ENCODE measurements around the gene SRPK2. TPM values are rescaled to one million over a fixed set of nuclear protein-coding genes. Genes with fewer than 3 reads are reported as not detected.

SRPK2 gene
- total RNA-seq, 1 experiment from 2014 or later = 50.5 TPM

- no peak for TF ChIP-seq PRDM15 (CRISPR knock-in tag; IDR thresholded peaks at IDR 0.05)
- no peak for TF ChIP-seq ATF3 (CRISPR knock-in tag; conservative IDR thresholded peaks at IDR 0.05)
- TF ChIP-seq STAT6 (CRISPR knock-in tag; conservative IDR thresholded peaks at IDR 0.05; ENCODE audit: low read depth) = no peak
These were observed 181.7 kb downstream of the SRPK2 start (continued) for GRCh38 chr7:105206985-105207384.

- no peak overlapping the region for H3K4me3 Mint-ChIP-seq
- 0 out of 2 replicates have a peak, but pooled peaks cover 2% of the 10 kb centered on the region for H3K36me3 Mint-ChIP-seq
- no peaks in the 10 kb centered on the region for H3K27me3 Mint-ChIP-seq (ENCODE audit: low read depth)
- ChIA-PET POLR2A (no interaction called here), CTCF (no interaction called here)
- no peak overlapping the region for H3K27ac Mint-ChIP-seq
- TF ChIP-seq GABPB1 (CRISPR knock-in tag; IDR thresholded peaks at IDR 0.05) = no peak
- no peak for TF ChIP-seq JAZF1 (CRISPR knock-in tag; IDR thresholded peaks at IDR 0.05)
- TF ChIP-seq E2F5 (CRISPR knock-in tag; IDR thresholded peaks at IDR 0.05) = no peak
- no peak for TF ChIP-seq JUN (CRISPR knock-in tag; IDR thresholded peaks at IDR 0.05)
- TF ChIP-seq ZNF281 (CRISPR knock-in tag; IDR thresholded peaks at IDR 0.05) = no peak
- TF ChIP-seq ZNF138 (CRISPR knock-in tag; conservative IDR thresholded peaks at IDR 0.05) = no peak
- no peak for TF ChIP-seq FOXK1 (CRISPR knock-in tag; IDR thresholded peaks at IDR 0.05)
- no peaks in the 10 kb centered on the region for H3K9me3 Mint-ChIP-seq
- peaks cover 30% of the 10 kb centered on the region for H3K4me1 Mint-ChIP-seq
- ATAC-seq (no peak), DNase-seq (ENCODE audit: low spot score) (no peak)
These were observed 183.0 kb downstream of the SRPK2 start for GRCh38 chr7:105205592-105206237.

GRCh38 chr7:105204953-105205352, 183.8 kb downstream of the SRPK2 start:
- peak overlapping the region; percentile 27; the same call in 1 of the 2 replicates for H3K27ac Mint-ChIP-seq
- CTCF ChIA-PET = interaction anchor here (0.9 kb wide), 1 partner anchor 170 kb away, joined by 5 read pairs; no protein-coding TSS in a partner anchor
- no peak overlapping the region for H3K4me3 Mint-ChIP-seq
- no peaks in the 10 kb centered on the region for H3K9me3 Mint-ChIP-seq
- no peak for DNase-seq (ENCODE audit: low spot score)
- 0 out of 2 replicates have a peak, but pooled peaks cover 2% of the 10 kb centered on the region for H3K36me3 Mint-ChIP-seq
- peaks cover 24% of the 10 kb centered on the region for H3K4me1 Mint-ChIP-seq
- POLR2A ChIA-PET = no interaction called here
- no peak for ATAC-seq
- H3K27me3 Mint-ChIP-seq (ENCODE audit: low read depth) = no peaks in the 10 kb centered on the region
- TF ChIP-seq ZNF138 (CRISPR knock-in tag; conservative IDR thresholded peaks at IDR 0.05) (no peak), ERG (CRISPR knock-in tag; IDR thresholded peaks at IDR 0.05) (no peak), ZBTB21 (CRISPR knock-in tag; IDR thresholded peaks at IDR 0.05; ENCODE audit: borderline replicate concordance) (no peak), ZNF263 (CRISPR knock-in tag; IDR thresholded peaks at IDR 0.05; ENCODE audit: low read depth) (no peak), CREB1 (CRISPR knock-in tag; IDR thresholded peaks at IDR 0.05) (no peak), ATF2 (CRISPR knock-in tag; IDR thresholded peaks at IDR 0.05; ENCODE audit: borderline replicate concordance, low read depth) (no peak), CTCF (IDR thresholded peaks at IDR 0.05) (no peak), ZNF232 (CRISPR knock-in tag; IDR thresholded peaks at IDR 0.05) (no peak)
